ENCODE measurements around the gene GALNT17. TPM values are rescaled to one million over a fixed set of nuclear protein-coding genes. Genes with fewer than 3 reads are reported as not detected.
"Not testable (repeated sequence)": the region's sequence is repeated elsewhere in the genome, so short reads cannot be mapped to it uniquely, and the experiment has no call there.

GALNT17 gene
- total RNA-seq, 3 donors from 2014 or later, result 1.2 to 9.9 (median 3.3) TPM

- no peak overlapping the region for H3K27ac ChIP-seq
- no peaks in the 10 kb centered on the region for H3K27me3 ChIP-seq
- TF ChIP-seq CTCF (IDR thresholded peaks at IDR 0.05) (no peak), POLR2A (IDR thresholded peaks at IDR 0.05) (no peak), POLR2AphosphoS5 (IDR thresholded peaks at IDR 0.05) (no peak)
- H3K4me1 ChIP-seq, result no peaks in the 10 kb centered on the region
- no peaks in the 10 kb centered on the region for H3K36me3 ChIP-seq
- no peak overlapping the region for H3K4me3 ChIP-seq
- peaks cover 0 to 7% of the 10 kb centered on the region in 2 donors for H3K9me3 ChIP-seq
- no peak for DNase-seq (ENCODE audit: low spot score in 2 of 2)
- intact Hi-C loops (cut with DNase I; ENCODE audit: low total_unique reads), result no loop called here
These were observed 78.3 kb downstream of the GALNT17 start for GRCh38 chr7:71210220-71210619.

GRCh38 chr7:71212433-71212832 is 80.5 kb downstream of the GALNT17 start:
- H3K27me3 ChIP-seq; H3K36me3 ChIP-seq; DNase-seq (ENCODE audit: low spot score in 2 of 2); H3K27ac ChIP-seq; intact Hi-C loops (cut with DNase I; ENCODE audit: low total_unique reads); H3K4me1 ChIP-seq; H3K9me3 ChIP-seq; H3K4me3 ChIP-seq: not testable (repeated sequence)

GRCh38 chr7:71216211-71216610 is 84.3 kb downstream of the GALNT17 start:
- DNase-seq (ENCODE audit: low spot score in 2 of 2), result no peak
- no peak overlapping the region for H3K4me3 ChIP-seq
- TF ChIP-seq POLR2A (IDR thresholded peaks at IDR 0.05) (no peak), POLR2AphosphoS5 (IDR thresholded peaks at IDR 0.05) (no peak), CTCF (IDR thresholded peaks at IDR 0.05) (no peak)
- H3K27ac ChIP-seq, result no peak overlapping the region
- H3K36me3 ChIP-seq, result no peaks in the 10 kb centered on the region
- intact Hi-C loops (cut with DNase I; ENCODE audit: low total_unique reads), result no loop called here
- peaks cover 3 to 31% of the 10 kb centered on the region in 2 donors for H3K9me3 ChIP-seq
- no peaks in the 10 kb centered on the region for H3K27me3 ChIP-seq
- H3K4me1 ChIP-seq, result no peaks in the 10 kb centered on the region

GRCh38 chr7:71220210-71220695 is 88.3 kb downstream of the GALNT17 start:
- no peak for TF ChIP-seq POLR2A (IDR thresholded peaks at IDR 0.05)
- no peaks in the 10 kb centered on the region for H3K4me1 ChIP-seq
- no peaks in the 10 kb centered on the region for H3K27me3 ChIP-seq
- H3K9me3 ChIP-seq, result peaks cover 3 to 25% of the 10 kb centered on the region in 2 donors
- DNase-seq (ENCODE audit: low spot score in 2 of 2), result no peak
- no peak overlapping the region for H3K27ac ChIP-seq
- no peaks in the 10 kb centered on the region for H3K36me3 ChIP-seq
- intact Hi-C loops (cut with DNase I; ENCODE audit: low total_unique reads), result loop anchor here (10.0 kb wide), 1 partner anchor 645 kb away; no protein-coding TSS in a partner anchor
- no peak overlapping the region for H3K4me3 ChIP-seq

GRCh38 chr7:71221049-71221448 is 89.1 kb downstream of the GALNT17 start:
- Histone ChIP-seq H3K36me3 (no peaks in the 10 kb centered on the region), H3K4me3 (no peak overlapping the region), H3K4me1 (no peaks in the 10 kb centered on the region), H3K27me3 (no peaks in the 10 kb centered on the region), H3K9me3 (peaks cover 3 to 25% of the 10 kb centered on the region in 2 donors), H3K27ac (no peak overlapping the region)
- intact Hi-C loops (cut with DNase I; ENCODE audit: low total_unique reads), result loop anchor here (10.0 kb wide), 1 partner anchor 646 kb away; no protein-coding TSS in a partner anchor
- no peak for DNase-seq (ENCODE audit: low spot score in 2 of 2)
- TF ChIP-seq POLR2AphosphoS5 (IDR thresholded peaks at IDR 0.05) (no peak), CTCF (IDR thresholded peaks at IDR 0.05) (no peak), POLR2A (IDR thresholded peaks at IDR 0.05) (no peak)

GRCh38 chr7:71221549-71221948 is 89.6 kb downstream of the GALNT17 start:
- Histone ChIP-seq H3K4me1 (no peaks in the 10 kb centered on the region), H3K9me3 (peaks cover 3 to 25% of the 10 kb centered on the region in 2 donors), H3K27ac (no peak overlapping the region), H3K36me3 (no peaks in the 10 kb centered on the region), H3K27me3 (no peaks in the 10 kb centered on the region), H3K4me3 (no peak overlapping the region)
- DNase-seq (ENCODE audit: low spot score in 2 of 2), result no peak
- no peak for TF ChIP-seq POLR2AphosphoS5 (IDR thresholded peaks at IDR 0.05)
- intact Hi-C loops (cut with DNase I; ENCODE audit: low total_unique reads), result loop anchor here (10.0 kb wide), 1 partner anchor 647 kb away; no protein-coding TSS in a partner anchor

Measured in breast epithelium (tissue), 4 donors.